GM19455 (cell line): Measurements from ENCODE around the gene ZNF439.
"Not testable (repeated sequence)": the region's sequence is repeated elsewhere in the genome, so short reads cannot be mapped to it uniquely, and the experiment has no call there.

ENCODE experiments used
- ATAC-seq: cut with Tn5 transposase; IDR thresholded peaks from one replicate; pipeline ENCODE4 v1.9.1; 2021; ENCODE audit not compliant: unreplicated experiment

ZNF439 gene

GRCh38 chr19:11848594-11849469, at the start of gene ZNF439:
Gene ZNF439 (plus strand): TSS chr19:11848726. CDS start chr19:11848868, 142 bp downstream.
- peak; percentile 63 for ATAC-seq

DNA sequence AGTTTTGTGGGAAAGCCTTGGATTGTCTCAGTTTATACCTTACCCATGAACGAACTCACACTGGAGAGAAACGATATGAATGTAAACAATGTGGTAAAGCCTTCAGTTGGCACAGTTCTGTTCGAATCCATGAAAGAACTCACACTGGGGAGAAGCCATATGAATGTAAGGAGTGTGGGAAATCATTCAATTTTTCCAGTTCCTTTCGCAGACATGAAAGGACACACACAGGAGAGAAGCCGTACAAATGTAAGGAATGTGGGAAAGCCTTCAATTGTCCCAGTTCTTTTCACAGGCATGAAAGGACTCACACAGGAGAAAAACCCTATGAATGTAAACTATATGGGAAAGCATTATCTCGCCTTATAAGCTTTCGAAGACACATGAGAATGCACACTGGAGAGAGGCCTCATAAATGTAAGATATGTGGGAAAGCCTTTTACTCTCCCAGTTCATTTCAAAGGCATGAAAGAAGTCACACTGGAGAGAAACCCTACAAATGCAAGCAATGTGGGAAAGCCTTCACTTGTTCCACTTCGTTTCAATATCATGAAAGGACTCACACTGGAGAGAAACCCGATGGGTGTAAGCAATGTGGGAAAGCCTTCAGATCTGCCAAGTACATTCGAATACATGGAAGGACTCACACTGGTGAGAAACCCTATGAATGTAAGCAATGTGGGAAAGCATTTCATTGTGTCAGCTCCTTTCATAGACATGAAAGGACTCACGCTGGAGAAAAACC, 42.0 kb upstream of the ZNF439 start:
- no peak for ATAC-seq

GRCh38 chr19:11807099-11807380, 41.5 kb upstream of the ZNF439 start:
- no peak for ATAC-seq

DNA sequence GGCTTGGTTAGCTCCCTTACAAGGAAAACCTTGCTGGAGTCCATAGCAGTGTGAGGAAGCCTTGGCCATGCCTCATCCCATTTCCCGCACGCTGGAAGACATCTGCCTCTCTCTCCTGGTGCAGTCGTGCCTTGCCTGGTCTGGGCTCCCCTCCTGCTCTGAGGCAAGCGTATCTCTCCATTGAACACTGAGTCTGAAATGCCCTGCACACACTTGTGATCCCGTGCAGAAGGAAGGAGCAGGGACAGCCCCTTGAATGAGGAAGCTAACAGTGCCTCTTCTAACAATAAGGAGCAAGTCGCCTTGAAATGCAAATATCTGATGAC, 34.9 kb upstream of the ZNF439 start:
- no peak for ATAC-seq

DNA sequence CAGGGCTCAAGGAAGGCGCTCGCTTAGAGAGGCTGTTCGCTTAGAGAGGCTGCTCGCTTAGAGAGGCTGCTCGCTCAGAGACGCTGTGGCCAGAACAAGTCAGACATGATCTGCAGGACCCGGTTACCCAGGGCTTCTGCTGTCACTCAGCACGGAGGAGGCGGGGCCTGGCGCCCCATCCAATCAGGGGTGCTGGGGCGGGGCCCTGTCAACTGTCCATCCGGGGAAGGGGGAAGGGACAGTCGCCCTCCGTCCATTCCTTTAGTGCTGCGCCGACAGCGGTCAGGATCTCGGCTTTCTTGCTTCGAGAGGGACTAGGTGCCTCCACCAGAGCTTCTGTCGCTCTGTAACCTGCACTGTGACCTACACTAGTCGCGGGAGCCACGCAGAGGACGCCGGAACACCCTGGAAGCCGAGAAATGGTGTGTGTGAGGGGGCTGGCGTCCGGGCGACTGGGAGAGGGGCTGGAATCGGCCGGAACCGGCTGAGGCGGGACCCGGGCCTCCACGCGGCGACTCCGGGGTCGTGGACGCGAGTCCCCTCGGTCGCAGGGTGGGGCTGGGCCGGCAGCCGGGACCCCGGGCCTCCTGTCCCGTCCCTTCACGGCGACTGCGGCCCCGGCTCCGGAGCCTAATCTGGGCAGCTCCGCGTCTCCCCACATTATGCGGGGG, 34.4 kb upstream of the ZNF439 start, which contains the start of gene ZNF440:
TSS of gene ZNF440 (plus strand) at position 245 of the 671 bp plus-strand sequence. CDS start at position 420, 175 bp downstream.
- peak; percentile 97 for ATAC-seq

DNA sequence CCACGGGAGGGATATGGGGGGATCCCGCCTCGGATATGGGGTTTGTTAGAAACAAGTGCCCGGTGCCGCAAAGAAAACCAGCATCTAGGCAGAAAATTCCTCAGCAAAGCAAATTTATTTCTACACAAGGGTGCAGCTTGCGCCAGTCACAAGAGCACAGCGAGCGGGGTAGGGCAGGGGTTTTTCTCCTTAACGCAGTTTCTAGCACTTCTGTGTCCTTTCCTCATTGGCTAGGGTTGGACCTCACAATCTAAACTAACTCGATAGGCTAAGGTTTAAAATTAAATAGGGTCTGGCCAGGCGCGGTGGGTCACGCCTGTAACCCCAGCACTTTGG, 33.9 kb upstream of the ZNF439 start:
- ATAC-seq, result no peak

DNA sequence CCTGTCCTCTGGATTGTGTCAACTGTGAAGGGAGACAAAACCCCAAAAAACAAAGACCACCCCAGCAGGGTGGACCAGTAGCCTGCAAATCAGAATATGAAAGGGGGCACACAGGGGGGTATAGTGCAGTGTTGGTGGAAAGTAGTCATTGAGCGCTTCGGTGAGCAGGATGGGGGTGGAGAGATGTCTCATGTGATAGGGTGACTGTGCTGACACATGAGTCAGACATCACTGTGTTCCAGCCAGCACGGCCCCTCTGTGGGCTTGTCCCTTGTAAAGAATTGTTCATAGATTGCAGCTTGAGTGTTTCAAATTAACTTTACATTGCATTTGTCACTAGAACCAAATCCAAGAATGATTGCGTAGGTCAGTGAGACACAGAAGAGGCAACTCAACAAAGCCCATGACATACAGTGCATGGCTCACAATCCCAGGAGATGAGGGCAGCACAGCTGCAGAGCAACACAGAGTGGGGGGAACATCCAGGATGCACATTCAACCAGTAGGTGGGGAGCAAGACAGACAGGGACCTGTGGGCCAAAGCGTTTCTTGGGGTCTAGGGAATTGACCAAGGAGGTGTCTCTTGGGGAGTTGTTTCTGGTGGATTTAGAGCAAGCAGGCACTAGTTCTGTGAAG, 26.9 kb upstream of the ZNF439 start:
- no peak for ATAC-seq

GRCh38 chr19:11828957-11829876, 19.3 kb upstream of the ZNF439 start:
- ATAC-seq, result not testable (repeated sequence)

GRCh38 chr19:11832253-11832912, 16.1 kb upstream of the ZNF439 start:
- no peak for ATAC-seq

- no peak for ATAC-seq
Measured at GRCh38 chr19:11833541-11833940, 15.0 kb upstream of the ZNF439 start.

- not testable (repeated sequence) for ATAC-seq
Measured at GRCh38 chr19:11835626-11836066, 12.9 kb upstream of the ZNF439 start.

DNA sequence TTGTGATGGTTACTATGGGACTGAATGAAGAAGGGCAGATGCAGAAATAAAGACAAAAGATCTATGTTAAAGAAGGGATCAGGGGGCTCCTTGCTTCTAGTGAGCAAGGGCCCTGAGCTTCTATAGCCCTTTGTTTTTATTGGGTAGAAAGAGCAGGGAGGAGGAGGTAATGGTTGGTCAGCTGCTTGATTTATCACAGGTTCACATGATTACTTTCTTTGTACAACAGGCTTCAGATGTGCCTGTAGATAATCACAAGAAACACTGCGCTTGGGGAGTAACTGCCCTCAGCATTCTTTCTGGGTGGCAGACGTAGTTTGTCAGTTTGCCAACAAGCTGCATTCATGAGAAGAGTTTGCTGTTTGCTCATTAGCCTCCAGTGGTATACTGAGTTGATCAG, 4.8 kb upstream of the ZNF439 start:
- no peak for ATAC-seq

DNA sequence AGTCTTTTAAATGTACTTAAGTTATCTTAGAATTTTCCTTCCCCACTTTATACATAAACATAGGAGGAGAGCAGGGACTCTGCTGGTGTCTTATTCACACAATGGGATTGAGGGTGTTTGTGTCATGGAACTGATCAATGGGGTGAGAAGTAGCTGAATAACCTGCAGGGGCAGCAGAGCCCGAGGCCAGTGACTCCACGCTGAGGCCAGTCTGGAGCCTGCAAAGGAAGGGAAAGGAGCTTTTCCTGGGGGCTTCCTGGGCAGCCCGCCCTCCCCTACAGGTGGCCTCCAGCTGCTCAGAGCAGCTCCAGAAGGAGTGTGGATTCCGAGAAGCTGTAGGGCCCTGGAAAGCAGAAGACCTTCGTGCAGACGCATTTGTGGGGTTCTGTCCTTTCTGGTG, 911 bp upstream of the ZNF439 start:
- ATAC-seq, result not testable (repeated sequence)

DNA sequence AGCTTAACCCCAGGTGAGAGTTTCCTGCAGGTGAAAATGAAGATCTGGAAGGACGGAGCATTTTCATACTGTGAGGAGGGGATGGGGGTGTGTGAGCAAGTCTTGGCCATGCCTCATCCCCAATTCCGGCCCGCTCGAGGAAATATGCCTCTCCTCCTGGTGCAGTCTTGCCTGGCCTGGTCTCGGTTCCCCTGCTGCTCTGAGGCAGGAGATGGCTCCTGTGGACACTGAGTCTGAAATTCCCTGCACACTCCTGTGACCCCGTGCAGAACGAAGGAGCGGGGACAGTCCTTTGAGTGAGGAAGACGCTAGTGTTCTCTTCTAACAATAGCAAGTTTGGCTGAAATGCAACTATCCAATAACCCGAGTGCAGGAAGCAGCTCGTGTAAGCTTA, 329 bp upstream of the ZNF439 start:
- ATAC-seq, result no peak

DNA sequence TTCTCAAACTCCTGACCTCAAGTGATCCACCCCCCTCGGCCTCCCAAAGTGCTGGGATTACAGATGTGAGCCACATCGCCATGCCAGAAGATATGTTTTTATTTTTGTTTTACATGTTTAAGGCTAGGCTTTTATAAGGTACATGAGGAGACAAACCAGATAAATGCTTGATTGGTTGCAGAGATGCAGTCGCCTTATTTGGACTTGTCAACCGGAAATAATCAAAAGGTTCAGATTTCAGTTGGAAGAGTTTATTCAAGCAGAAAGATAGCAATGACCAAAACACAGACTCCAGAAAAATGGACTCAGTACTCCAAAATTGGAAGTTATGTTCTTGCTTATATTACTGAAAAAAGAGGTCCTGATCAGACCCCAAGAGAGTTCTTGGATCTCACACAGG, 1.8 kb downstream of the ZNF439 start:
- not testable (repeated sequence) for ATAC-seq

DNA sequence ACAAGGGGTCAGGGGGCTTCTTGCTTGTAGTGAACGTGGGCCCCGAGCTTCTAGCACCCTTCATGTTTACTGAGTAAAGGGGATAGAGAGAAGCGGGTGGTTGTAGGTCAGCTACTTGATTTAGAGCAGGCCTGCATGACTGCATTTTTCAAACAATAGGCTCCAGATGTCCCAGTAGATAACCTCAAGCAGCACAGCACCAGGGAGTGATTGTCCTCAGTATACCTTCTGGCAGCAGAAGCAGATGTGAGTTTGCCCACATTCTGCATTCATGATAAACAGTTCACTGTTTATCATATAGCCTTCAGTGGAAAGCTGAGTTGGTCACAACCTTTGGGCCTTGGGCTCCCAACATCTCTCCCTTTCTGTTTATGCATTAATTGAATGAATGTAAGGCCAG, 4.8 kb downstream of the ZNF439 start:
- ATAC-seq, result no peak

DNA sequence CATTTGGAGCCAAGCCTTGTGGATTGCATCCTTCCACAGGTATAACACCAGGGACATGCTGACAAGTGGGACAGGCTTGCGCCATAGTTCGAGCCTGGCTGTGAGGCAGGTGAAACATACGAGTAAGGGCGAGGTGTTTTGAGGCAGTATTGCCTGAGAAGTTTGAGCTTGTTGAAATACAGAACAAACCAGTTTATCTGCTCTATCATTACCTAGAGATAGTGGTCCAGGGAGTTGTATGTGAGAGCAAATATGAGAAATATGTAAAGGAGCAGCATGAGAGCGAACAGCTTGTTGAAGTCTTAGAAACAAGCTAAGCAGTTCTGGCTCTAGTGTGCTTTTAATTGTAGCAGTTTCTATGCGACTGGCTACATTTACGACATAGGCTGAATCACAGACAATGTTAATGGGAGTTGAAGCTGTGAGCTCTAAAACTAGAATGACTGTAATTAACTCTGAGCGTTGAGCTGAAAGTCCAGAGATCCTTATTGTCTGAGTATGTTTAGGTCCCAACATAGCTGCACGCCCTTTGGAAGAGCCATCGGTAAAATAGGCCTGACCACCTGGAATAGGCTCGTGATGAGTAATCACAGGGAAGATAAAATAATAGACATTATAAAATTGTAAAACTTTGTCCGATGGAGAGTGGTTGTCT, 8.2 kb downstream of the ZNF439 start:
- no peak for ATAC-seq

- ATAC-seq, result no peak
Measured at GRCh38 chr19:11860721-11861120, 12.2 kb downstream of the ZNF439 start.

GRCh38 chr19:11861301-11861700, 12.8 kb downstream of the ZNF439 start:
- no peak for ATAC-seq
